Karpas-422 (cell line): ENCODE results near the gene HIF3A. TPM values are rescaled to one million over a fixed set of nuclear protein-coding genes. Genes with fewer than 3 reads are reported as not detected.
"Not testable (repeated sequence)": the region's sequence is repeated elsewhere in the genome, so short reads cannot be mapped to it uniquely, and the experiment has no call there.

Source experiments
- DNase-seq: peaks from one replicate; pipeline ENCODE4 v3.0.0-alpha.2; 2015
- H2AFZ ChIP-seq: fragments of 200-600 bp; sonication (generic); 2 replicates; pipeline ENCODE4 v1.6.1; 2014; ENCODE audit warnings: antibody characterized with exemption, low read length, mixed read lengths
- H3K27ac ChIP-seq: fragments of 200-600 bp; sonication (generic); 2 replicates; pipeline ENCODE4 v1.5.1; 2014; ENCODE audit warnings: mild to moderate bottlenecking, low read length, moderate library complexity
- H3K27me3 ChIP-seq: fragments of 200-600 bp; sonication (generic); 2 replicates; pipeline ENCODE4 v1.6.1; 2014; ENCODE audit warnings: low read length, mixed read lengths
- H3K36me3 ChIP-seq: fragments of 200-600 bp; sonication (generic); 2 replicates; pipeline ENCODE4 v1.6.1; 2014; ENCODE audit warnings: low read length, mixed read lengths; ENCODE audit not compliant: insufficient read depth
- H3K4me1 ChIP-seq: fragments of 200-600 bp; sonication (generic); 2 replicates; pipeline ENCODE4 v1.6.1; 2014; ENCODE audit warnings: mild to moderate bottlenecking, low read length, mixed read lengths
- H3K4me2 ChIP-seq: fragments of 200-600 bp; sonication (generic); 2 replicates; pipeline ENCODE4 v1.6.1; 2014; ENCODE audit warnings: low read length, low read depth, mild to moderate bottlenecking; ENCODE audit not compliant: poor library complexity, severe bottlenecking
- H3K4me3 ChIP-seq: fragments of 200-600 bp; sonication (generic); 2 replicates; pipeline ENCODE4 v1.5.1; 2014; ENCODE audit warnings: mild to moderate bottlenecking, antibody characterized with exemption, low read length, mixed read lengths
- H3K79me2 ChIP-seq: fragments of 200-600 bp; sonication (generic); 2 replicates; pipeline ENCODE4 v1.6.1; 2014; ENCODE audit warnings: mild to moderate bottlenecking, low read length, mixed read lengths
- H3K9ac ChIP-seq: fragments of 200-600 bp; sonication (generic); 2 replicates; pipeline ENCODE4 v1.6.0; 2014; ENCODE audit warnings: low read length
- H3K9me2 ChIP-seq: fragments of 200-600 bp; sonication (generic), shearing (Covaris generic); replicated peaks from 2 replicates; pipeline ENCODE4 v1.6.0; 2014; ENCODE audit warnings: mild to moderate bottlenecking, low read length, moderate library complexity; ENCODE audit not compliant: insufficient read depth
- H3K9me3 ChIP-seq: fragments of 300-700, 200-600 bp; sonication (generic); 2 replicates; pipeline ENCODE4 v1.6.1; 2014; ENCODE audit warnings: low read length, mixed read lengths
- H4K20me1 ChIP-seq: fragments of 200-600 bp; sonication (generic); 2 replicates; pipeline ENCODE4 v1.6.1; 2014; ENCODE audit warnings: mild to moderate bottlenecking, antibody characterized with exemption, low read length, low read depth; ENCODE audit not compliant: insufficient read depth
- total RNA-seq: library from RNA; depleted of rRNA; stranded (reverse); fragments of >200 nt; shearing (Covaris generic); gene quantifications from 2 replicates; pipeline ENCODE4 v1.2.3, GENCODE V29; 2014; ENCODE audit warnings: low replicate concordance

The HIF3A gene
- total RNA-seq, 1 experiment from 2014 or later = not detected

GRCh38 chr19:46309056-46309455, 12.2 kb downstream of the HIF3A start:
- no peak overlapping the region for H3K4me2 ChIP-seq
- H3K36me3 ChIP-seq = no peaks in the 10 kb centered on the region
- H3K9me2 ChIP-seq = no peaks in the 10 kb centered on the region
- no peaks in the 10 kb centered on the region for H4K20me1 ChIP-seq
- no peak for DNase-seq
- H3K4me1 ChIP-seq = no peaks in the 10 kb centered on the region
- H3K9me3 ChIP-seq = no peaks in the 10 kb centered on the region
- no peak overlapping the region for H3K9ac ChIP-seq
- H3K4me3 ChIP-seq = no peak overlapping the region
- H3K27me3 ChIP-seq = no peaks in the 10 kb centered on the region
- H2AFZ ChIP-seq = no peak overlapping the region
- H3K79me2 ChIP-seq = no peaks in the 10 kb centered on the region
- H3K27ac ChIP-seq = no peak overlapping the region

GRCh38 chr19:46311444-46311843, 14.6 kb downstream of the HIF3A start:
- Histone ChIP-seq H3K9me3 (no peaks in the 10 kb centered on the region), H3K9me2 (no peaks in the 10 kb centered on the region), H3K79me2 (no peaks in the 10 kb centered on the region), H3K27me3 (no peaks in the 10 kb centered on the region), H3K27ac (no peak overlapping the region), H4K20me1 (no peaks in the 10 kb centered on the region), H3K4me1 (no peaks in the 10 kb centered on the region), H3K4me2 (no peak overlapping the region), H3K4me3 (no peak overlapping the region), H3K36me3 (no peaks in the 10 kb centered on the region), H2AFZ (no peak overlapping the region), H3K9ac (no peak overlapping the region)
- DNase-seq = no peak

- H3K9me3 ChIP-seq, H2AFZ ChIP-seq, H3K36me3 ChIP-seq, H3K9me2 ChIP-seq, H3K4me1 ChIP-seq, H3K4me2 ChIP-seq, H3K9ac ChIP-seq, H3K27ac ChIP-seq, DNase-seq, H3K27me3 ChIP-seq, H4K20me1 ChIP-seq, H3K4me3 ChIP-seq, H3K79me2 ChIP-seq: not testable (repeated sequence)
Measured at GRCh38 chr19:46313540-46314469, 17.0 kb downstream of the HIF3A start.

GRCh38 chr19:46317339-46317738, 20.5 kb downstream of the HIF3A start:
- no peak overlapping the region for H3K4me3 ChIP-seq
- no peaks in the 10 kb centered on the region for H3K4me1 ChIP-seq
- H3K27me3 ChIP-seq = no peaks in the 10 kb centered on the region
- H2AFZ ChIP-seq = no peak overlapping the region
- H3K79me2 ChIP-seq = no peaks in the 10 kb centered on the region
- H3K4me2 ChIP-seq = no peak overlapping the region
- DNase-seq = no peak
- no peaks in the 10 kb centered on the region for H3K9me3 ChIP-seq
- no peak overlapping the region for H3K27ac ChIP-seq
- H3K36me3 ChIP-seq = no peaks in the 10 kb centered on the region
- H3K9ac ChIP-seq = no peak overlapping the region
- no peaks in the 10 kb centered on the region for H4K20me1 ChIP-seq
- H3K9me2 ChIP-seq = no peaks in the 10 kb centered on the region

GRCh38 chr19:46319613-46320012, 22.8 kb downstream of the HIF3A start:
- Histone ChIP-seq H3K9me2 (no peaks in the 10 kb centered on the region), H3K4me3 (no peak overlapping the region), H3K4me1 (no peaks in the 10 kb centered on the region), H3K27ac (no peak overlapping the region), H3K79me2 (no peaks in the 10 kb centered on the region), H3K27me3 (no peaks in the 10 kb centered on the region), H2AFZ (no peak overlapping the region), H4K20me1 (no peaks in the 10 kb centered on the region), H3K9me3 (no peaks in the 10 kb centered on the region), H3K9ac (no peak overlapping the region), H3K36me3 (no peaks in the 10 kb centered on the region), H3K4me2 (no peak overlapping the region)
- no peak for DNase-seq

GRCh38 chr19:46320559-46320958, 23.7 kb downstream of the HIF3A start:
- H3K27ac ChIP-seq = no peak overlapping the region
- H2AFZ ChIP-seq = no peak overlapping the region
- no peak overlapping the region for H3K4me2 ChIP-seq
- H3K27me3 ChIP-seq = no peaks in the 10 kb centered on the region
- no peaks in the 10 kb centered on the region for H4K20me1 ChIP-seq
- no peaks in the 10 kb centered on the region for H3K4me1 ChIP-seq
- no peak overlapping the region for H3K4me3 ChIP-seq
- no peaks in the 10 kb centered on the region for H3K9me3 ChIP-seq
- no peak overlapping the region for H3K9ac ChIP-seq
- H3K79me2 ChIP-seq = no peaks in the 10 kb centered on the region
- H3K36me3 ChIP-seq = no peaks in the 10 kb centered on the region
- no peak for DNase-seq
- H3K9me2 ChIP-seq = no peaks in the 10 kb centered on the region

- peaks cover 8% of the 10 kb centered on the region; the same call in 1 of the 2 replicates for H3K9me3 ChIP-seq
- H3K27me3 ChIP-seq = peaks cover 4% of the 10 kb centered on the region; the same call in 1 of the 2 replicates
- H3K27ac ChIP-seq = no peak overlapping the region
- no peaks in the 10 kb centered on the region for H3K4me1 ChIP-seq
- H3K4me3 ChIP-seq = no peak overlapping the region
- no peaks in the 10 kb centered on the region for H3K36me3 ChIP-seq
- no peak overlapping the region for H2AFZ ChIP-seq
- H3K4me2 ChIP-seq = no peak overlapping the region
- H3K9ac ChIP-seq = no peak overlapping the region
- H3K79me2 ChIP-seq = no peaks in the 10 kb centered on the region
- DNase-seq = no peak
- no peaks in the 10 kb centered on the region for H3K9me2 ChIP-seq
- no peaks in the 10 kb centered on the region for H4K20me1 ChIP-seq
Measured at GRCh38 chr19:46321653-46322052, 24.8 kb downstream of the HIF3A start.

GRCh38 chr19:46323227-46323626, 26.4 kb downstream of the HIF3A start:
- H4K20me1 ChIP-seq, H3K36me3 ChIP-seq, H3K79me2 ChIP-seq, H3K27ac ChIP-seq, H3K4me3 ChIP-seq, H3K9ac ChIP-seq, H3K4me1 ChIP-seq, H3K27me3 ChIP-seq, H2AFZ ChIP-seq, DNase-seq, H3K4me2 ChIP-seq, H3K9me2 ChIP-seq: not testable (repeated sequence)
- peaks cover 15% of the 10 kb centered on the region for H3K9me3 ChIP-seq
